Measurements from ENCODE around the gene MAML3. TPM values are rescaled to one million over a fixed set of nuclear protein-coding genes. Genes with fewer than 3 reads are reported as not detected.

The MAML3 gene
- total RNA-seq, 1 donor from 2014 or later, result 21.8 TPM

GRCh38 chr4:139957986-139958738 is 195.8 kb downstream of the MAML3 start:
- H3K27ac Mint-ChIP-seq, result no peak overlapping the region
- TF ChIP-seq CTCF (conservative IDR thresholded peaks at IDR 0.05), result no peak
- H3K4me3 Mint-ChIP-seq, result no peak overlapping the region
- H3K36me3 Mint-ChIP-seq, result no peaks in the 10 kb centered on the region
- DNase-seq (ENCODE audit: extremely low spot score, unreplicated experiment), result no peak
- peaks cover 41% of the 10 kb centered on the region for H3K4me1 Mint-ChIP-seq (ENCODE audit: unreplicated experiment)
- no peaks in the 10 kb centered on the region for H3K27me3 Mint-ChIP-seq
- H3K9me3 Mint-ChIP-seq, result no peaks in the 10 kb centered on the region

- no peaks in the 10 kb centered on the region for H3K36me3 Mint-ChIP-seq
- no peak for TF ChIP-seq CTCF (conservative IDR thresholded peaks at IDR 0.05)
- H3K9me3 Mint-ChIP-seq, result no peaks in the 10 kb centered on the region
- no peak overlapping the region for H3K27ac Mint-ChIP-seq
- no peak overlapping the region for H3K4me3 Mint-ChIP-seq
- H3K4me1 Mint-ChIP-seq (ENCODE audit: unreplicated experiment), result peaks cover 31% of the 10 kb centered on the region
- no peak for DNase-seq (ENCODE audit: extremely low spot score, unreplicated experiment)
- H3K27me3 Mint-ChIP-seq, result no peaks in the 10 kb centered on the region
These were observed 196.9 kb downstream of the MAML3 start for GRCh38 chr4:139957065-139957464.

DNA sequence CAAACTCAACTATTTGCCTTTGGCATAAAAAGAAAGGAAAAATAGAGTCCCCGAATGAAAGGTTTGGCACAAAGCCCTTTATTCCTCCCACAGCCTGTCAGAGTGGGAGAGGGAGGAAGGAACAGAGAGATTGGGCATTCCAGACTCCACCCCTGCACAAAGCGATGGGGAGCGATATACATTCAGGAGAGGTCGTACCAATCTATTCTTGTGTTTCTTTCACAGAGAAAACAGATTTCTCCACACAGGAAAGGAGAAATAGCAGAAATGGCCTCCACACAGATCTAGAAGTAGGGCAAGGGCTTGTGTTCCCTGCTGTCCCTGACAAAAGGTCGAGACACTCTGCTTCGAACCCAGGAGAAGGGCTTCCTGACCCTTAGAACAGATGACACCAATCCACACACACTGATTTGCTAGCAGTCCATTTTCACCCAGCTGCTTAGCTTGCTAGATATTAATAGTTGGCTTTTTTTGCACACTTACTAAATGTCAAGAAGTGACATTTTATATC is 197.4 kb downstream of the MAML3 start:
- no peak for DNase-seq (ENCODE audit: extremely low spot score, unreplicated experiment)
- no peaks in the 10 kb centered on the region for H3K27me3 Mint-ChIP-seq
- H3K4me1 Mint-ChIP-seq (ENCODE audit: unreplicated experiment), result peaks cover 30% of the 10 kb centered on the region
- H3K27ac Mint-ChIP-seq, result peak overlapping the region; percentile 64
- no peak overlapping the region for H3K4me3 Mint-ChIP-seq
- H3K9me3 Mint-ChIP-seq, result no peaks in the 10 kb centered on the region
- no peaks in the 10 kb centered on the region for H3K36me3 Mint-ChIP-seq
- no peak for TF ChIP-seq CTCF (conservative IDR thresholded peaks at IDR 0.05)

DNA sequence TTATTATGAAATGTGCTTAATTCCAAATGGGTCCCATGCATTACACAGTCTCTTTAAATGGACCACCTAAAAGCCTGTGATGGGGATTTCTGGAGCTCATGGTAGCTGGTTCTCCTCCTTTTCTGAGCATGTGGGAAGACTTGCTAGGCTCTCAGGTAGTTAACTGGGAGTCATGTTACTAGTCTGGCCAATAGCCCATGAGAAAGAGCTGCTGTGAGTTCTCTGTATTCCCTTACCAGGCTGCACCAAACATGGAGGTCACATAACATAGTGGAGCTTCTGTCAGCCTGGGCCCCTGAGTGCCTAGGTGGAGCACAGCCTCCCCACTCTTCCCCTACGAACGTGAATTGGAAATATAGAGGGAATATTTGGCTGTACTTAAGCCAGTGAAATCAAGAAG is 198.4 kb downstream of the MAML3 start:
- Mint-ChIP-seq H3K27ac (peak overlapping the region; percentile 64), H3K27me3 (no peaks in the 10 kb centered on the region), H3K9me3 (peaks cover 5% of the 10 kb centered on the region), H3K36me3 (no peaks in the 10 kb centered on the region), H3K4me1 (ENCODE audit: unreplicated experiment) (peaks cover 28% of the 10 kb centered on the region), H3K4me3 (no peak overlapping the region)
- TF ChIP-seq CTCF (conservative IDR thresholded peaks at IDR 0.05), result no peak
- DNase-seq (ENCODE audit: extremely low spot score, unreplicated experiment), result no peak

DNA sequence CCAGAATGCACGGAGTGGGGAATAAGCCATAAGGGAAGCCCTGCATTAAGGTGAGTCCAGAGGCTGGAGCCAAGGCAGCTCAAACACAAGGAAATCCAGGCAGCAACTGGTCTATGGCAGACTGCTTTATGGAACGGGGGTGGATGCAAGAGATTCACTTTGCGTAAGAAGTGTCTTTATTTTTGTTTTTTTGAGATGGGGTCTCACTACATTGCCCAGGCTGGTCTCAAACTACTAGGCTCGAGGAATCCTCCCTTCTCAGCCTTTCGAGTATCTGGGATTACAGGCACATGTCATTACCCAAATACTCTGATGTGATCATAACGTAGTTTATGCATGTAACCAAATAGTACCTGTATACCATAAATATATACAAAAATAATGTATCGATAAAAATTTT is 199.5 kb downstream of the MAML3 start:
- peaks cover 28% of the 10 kb centered on the region for H3K4me1 Mint-ChIP-seq (ENCODE audit: unreplicated experiment)
- no peak overlapping the region for H3K27ac Mint-ChIP-seq
- no peak for TF ChIP-seq CTCF (conservative IDR thresholded peaks at IDR 0.05)
- H3K36me3 Mint-ChIP-seq, result peaks cover 4% of the 10 kb centered on the region
- H3K4me3 Mint-ChIP-seq, result no peak overlapping the region
- no peak for DNase-seq (ENCODE audit: extremely low spot score, unreplicated experiment)
- H3K9me3 Mint-ChIP-seq, result peaks cover 10% of the 10 kb centered on the region
- H3K27me3 Mint-ChIP-seq, result no peaks in the 10 kb centered on the region
